GM23248 (cell line): ENCODE data around the gene CCDC9.
"Not testable (repeated sequence)": the region's sequence is repeated elsewhere in the genome, so short reads cannot be mapped to it uniquely, and the experiment has no call there.

Experiments used
- EZH2 ChIP-seq: fragments of 200-600 bp; sonication (generic); IDR thresholded peaks from 2 replicates; pipeline ENCODE4 v1.6.1; 2018; ENCODE audit warnings: antibody characterized with exemption, mild to moderate bottlenecking; ENCODE audit not compliant: insufficient read depth, poor library complexity, severe bottlenecking
- EZH2phosphoT487 ChIP-seq: fragments of 200-600 bp; sonication (generic); IDR thresholded peaks from 2 replicates; pipeline ENCODE4 v1.6.1; 2018; ENCODE audit warnings: antibody characterized with exemption, moderate library complexity, mild to moderate bottlenecking, low read depth; ENCODE audit not compliant: insufficient read depth

- TF ChIP-seq EZH2phosphoT487, EZH2: not testable (repeated sequence)
Measured at GRCh38 chr19:47276513-47276912, 20.2 kb downstream of the CCDC9 start.
